HepG2 (cell line): Measurements from ENCODE around the gene IRAK4.

Experiments
- CENPBD1 ChIP-seq: sonication (generic); formaldehyde crosslinking; IDR thresholded peaks from 2 replicates; pipeline ENCODE4 v1.8.0; 2022; ENCODE audit warnings: missing genetic modification reagents, low read depth, mild to moderate bottlenecking, borderline replicate concordance
- CTCF ChIP-seq: sonication (generic); formaldehyde crosslinking; IDR thresholded peaks from 2 replicates; pipeline ENCODE4 v1.5.0; 2020; ENCODE audit warnings: mild to moderate bottlenecking, missing genetic modification reagents, moderate library complexity
- ETS1 ChIP-seq: sonication (generic); formaldehyde crosslinking; IDR thresholded peaks from 2 replicates; pipeline ENCODE4 v1.4.0; 2020; ENCODE audit warnings: missing genetic modification reagents
- EZH2 ChIP-seq: conservative IDR thresholded peaks from 2 replicates; pipeline ENCODE4 v1.6.1; 2012; ENCODE audit warnings: mild to moderate bottlenecking, low read depth, low read length, moderate library complexity
- NFE2L2 ChIP-seq: fragments of 150-350 bp; IDR thresholded peaks from 2 replicates; pipeline ENCODE4 v1.6.1; 2014; ENCODE audit warnings: low read length
- SKI ChIP-seq: fragments of 450-650 bp; IDR thresholded peaks from one replicate; pipeline ENCODE4 v1.6.1; 2018; ENCODE audit warnings: mild to moderate bottlenecking; ENCODE audit not compliant: partially characterized antibody
- TAF1 ChIP-seq: sonication (generic); formaldehyde crosslinking; IDR thresholded peaks from 2 replicates; pipeline ENCODE4 v1.4.0; 2020; ENCODE audit warnings: missing genetic modification reagents
- USF2 ChIP-seq, 2 experiments: sonication (generic) in 1 of 2; formaldehyde crosslinking in 1 of 2; IDR thresholded peaks; 2 replicates each; pipeline versions ENCODE4 v1.5.1 to v1.6.1; 2011 to 2020; ENCODE audit warnings: borderline replicate concordance in 1 of 2, low read depth in 1 of 2, low read length in 1 of 2, mild to moderate bottlenecking in 1 of 2, missing genetic modification reagents in 1 of 2, moderate library complexity in 1 of 2

GRCh38 chr12:43736927-43737440, 21.8 kb upstream of the IRAK4 start:
- no peak for TF ChIP-seq CTCF
- no peak for TF ChIP-seq ETS1 (CRISPR knock-in tag)
- TF ChIP-seq CENPBD1: no peak
- no peak for TF ChIP-seq USF2 (IDR thresholded peaks at IDR 0.05; ENCODE audit: low read depth, low read length)
- TF ChIP-seq USF2 (CRISPR knock-in tag; IDR thresholded peaks at IDR 0.05; ENCODE audit: borderline replicate concordance): no peak
- no peak for TF ChIP-seq NFE2L2
- no peak for TF ChIP-seq SKI
- no peak for TF ChIP-seq EZH2
- no peak for TF ChIP-seq TAF1
